ENCODE data around the gene FBRS.

DNA sequence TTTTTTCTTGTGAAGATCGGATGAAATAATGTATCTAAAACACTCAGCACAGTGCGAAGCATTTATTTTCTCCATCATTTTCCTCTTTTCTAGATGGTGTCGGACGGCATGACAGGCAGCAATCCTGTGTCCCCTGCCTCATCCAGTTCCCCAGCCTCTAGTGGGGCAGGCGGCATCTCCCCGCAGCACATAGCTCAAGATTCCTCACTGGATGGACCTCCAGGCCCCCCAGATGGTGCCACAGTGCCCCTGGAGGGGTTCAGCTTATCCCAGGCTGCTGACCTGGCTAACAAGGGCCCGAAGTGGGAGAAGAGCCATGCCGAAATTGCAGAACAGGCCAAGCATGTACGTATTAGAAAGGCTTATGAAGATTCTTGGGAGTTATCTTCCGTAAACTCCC, 45.7 kb downstream of the FBRS start:
- TF ChIP-seq POLR2AphosphoS5 (IDR thresholded peaks at IDR 0.05; ENCODE audit: low read depth, low read length): no peak
- TF ChIP-seq EZH2phosphoT487 (IDR thresholded peaks at IDR 0.05; ENCODE audit: borderline replicate concordance, low read depth): no peak
- TF ChIP-seq CHD2 (IDR thresholded peaks at IDR 0.05; ENCODE audit: low read length, partially characterized antibody): no peak
- TF ChIP-seq, protein P1, sequence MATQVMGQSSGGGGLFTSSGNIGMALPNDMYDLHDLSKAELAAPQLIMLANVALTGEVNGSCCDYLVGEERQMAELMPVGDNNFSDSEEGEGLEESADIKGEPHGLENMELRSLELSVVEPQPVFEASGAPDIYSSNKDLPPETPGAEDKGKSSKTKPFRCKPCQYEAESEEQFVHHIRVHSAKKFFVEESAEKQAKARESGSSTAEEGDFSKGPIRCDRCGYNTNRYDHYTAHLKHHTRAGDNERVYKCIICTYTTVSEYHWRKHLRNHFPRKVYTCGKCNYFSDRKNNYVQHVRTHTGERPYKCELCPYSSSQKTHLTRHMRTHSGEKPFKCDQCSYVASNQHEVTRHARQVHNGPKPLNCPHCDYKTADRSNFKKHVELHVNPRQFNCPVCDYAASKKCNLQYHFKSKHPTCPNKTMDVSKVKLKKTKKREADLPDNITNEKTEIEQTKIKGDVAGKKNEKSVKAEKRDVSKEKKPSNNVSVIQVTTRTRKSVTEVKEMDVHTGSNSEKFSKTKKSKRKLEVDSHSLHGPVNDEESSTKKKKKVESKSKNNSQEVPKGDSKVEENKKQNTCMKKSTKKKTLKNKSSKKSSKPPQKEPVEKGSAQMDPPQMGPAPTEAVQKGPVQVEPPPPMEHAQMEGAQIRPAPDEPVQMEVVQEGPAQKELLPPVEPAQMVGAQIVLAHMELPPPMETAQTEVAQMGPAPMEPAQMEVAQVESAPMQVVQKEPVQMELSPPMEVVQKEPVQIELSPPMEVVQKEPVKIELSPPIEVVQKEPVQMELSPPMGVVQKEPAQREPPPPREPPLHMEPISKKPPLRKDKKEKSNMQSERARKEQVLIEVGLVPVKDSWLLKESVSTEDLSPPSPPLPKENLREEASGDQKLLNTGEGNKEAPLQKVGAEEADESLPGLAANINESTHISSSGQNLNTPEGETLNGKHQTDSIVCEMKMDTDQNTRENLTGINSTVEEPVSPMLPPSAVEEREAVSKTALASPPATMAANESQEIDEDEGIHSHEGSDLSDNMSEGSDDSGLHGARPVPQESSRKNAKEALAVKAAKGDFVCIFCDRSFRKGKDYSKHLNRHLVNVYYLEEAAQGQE (IDR thresholded peaks at IDR 0.05; ENCODE audit: low read depth, low read length): no peak
- TF ChIP-seq FOSL2 (IDR thresholded peaks at IDR 0.05; ENCODE audit: borderline replicate concordance, low read depth): no peak

Measured in SK-N-SH (cell line).